Stomach (tissue), 9 donors: ENCODE measurements around the gene PKD1L1. TPM values are rescaled to one million over a fixed set of nuclear protein-coding genes. Genes with fewer than 3 reads are reported as not detected.

Source experiments
- DNase-seq, 2 donors: peaks; one replicate each; pipeline versions ENCODE4 v3.0.0 to v3.0.0-alpha.2; 2013 to 2019
- H3K27ac ChIP-seq, 5 donors: fragments of 200-600 bp in 4 of 5; sonication (generic) in 4 of 5; one replicate each; pipeline ENCODE4 v1.5.1; 2013 to 2019; ENCODE audit warnings: mild to moderate bottlenecking in 1 of 5, moderate library complexity in 1 of 5
- H3K27me3 ChIP-seq, 3 donors: fragments of 200-600 bp; sonication (generic); one replicate each; pipeline ENCODE4 v1.5.1; 2017 to 2019; ENCODE audit warnings: mixed run types in 1 of 3
- H3K36me3 ChIP-seq, 4 donors: fragments of 200-600 bp; sonication (generic); 1 replicate in 3 of 4; 2 replicates in 1 of 4; pipeline ENCODE4 v1.5.1; 2016 to 2019
- H3K4me1 ChIP-seq, 4 donors: fragments of 200-600 bp; sonication (generic); one replicate each; pipeline ENCODE4 v1.5.1; 2016 to 2019
- H3K4me3 ChIP-seq, 4 donors: fragments of 200-600 bp; sonication (generic) in 3 of 4; one replicate each; pipeline ENCODE4 v1.5.1; 2016 to 2019; ENCODE audit warnings: mild to moderate bottlenecking in 1 of 4
- H3K9me3 ChIP-seq, 4 donors: fragments of 200-600 bp; sonication (generic); one replicate each; pipeline ENCODE4 v1.5.1; 2016 to 2019
- CTCF ChIP-seq, 7 experiments: fragments of 450-650 bp in 4 of 7; fragments of 200-600 bp in 3 of 7; sonication (generic) in 3 of 7; IDR thresholded peaks; one replicate each; pipeline ENCODE4 v1.5.1; 2016 to 2019; ENCODE audit warnings: antibody characterized with exemption in 7 of 7, control low read depth in 2 of 7, mild to moderate bottlenecking in 1 of 7
- EP300 ChIP-seq: sonication (generic); formaldehyde crosslinking; IDR thresholded peaks from one replicate; pipeline ENCODE4 v1.6.1; 2017; ENCODE audit warnings: antibody characterized with exemption
- POLR2A ChIP-seq, 4 donors: fragments of 450-650 bp; IDR thresholded peaks; one replicate each; pipeline ENCODE4 v1.6.1; 2016; ENCODE audit warnings: antibody characterized with exemption in 4 of 4, control low read depth in 2 of 4, mild to moderate bottlenecking in 1 of 4, moderate library complexity in 1 of 4
- POLR2AphosphoS5 ChIP-seq, 3 donors: sonication (generic); formaldehyde crosslinking; IDR thresholded peaks; one replicate each; pipeline ENCODE4 v1.6.1; 2016; ENCODE audit warnings: antibody characterized with exemption in 3 of 3
- WGBS, 5 donors: extraction: QIAGEN DNeasy Blood & Tissue Kit in 3 of 5; methylation state at CpG; one replicate each; pipeline versions ENCODE4 v1.1.5 to v1.1.7; 2013 to 2018; 5-methylcytosine and 5-hydroxymethylcytosine counted together
- intact Hi-C: fragments of 100-400 bp; cut with DNase I; formaldehyde crosslinking; loops from one replicate; pipeline ENCODE4 v1.15.1; 2023; ENCODE audit warnings: low total_unique reads
- polyA plus RNA-seq, 3 donors: library from polyadenylated mRNA; stranded (reverse); fragments of 200-250 nt; gene quantifications; one replicate each; pipeline ENCODE4 v1.2.3, GENCODE V29; 2013
- total RNA-seq, 5 donors: library from RNA; depleted of rRNA; stranded (reverse); fragments of >200 nt; gene quantifications; one replicate each; pipeline versions ENCODE4 v1.1.0 to v1.2.3, GENCODE V29; 2014 to 2016
- donor health status: healthy with polysubstance abuse.
- donor health status: Bipolar disorder and iron deficiency.
- donor health status: healthy.

PKD1L1 gene
- total and polyA plus RNA-seq, 8 donors: under 0.01 to 1.2 (median 0.10) TPM; not detected in 2

GRCh38 chr7:47933215-47933614 lies 15.1 kb downstream of the PKD1L1 start:
- no peaks in the 10 kb centered on the region for H3K4me1 ChIP-seq
- DNase-seq: no peak
- H3K4me3 ChIP-seq: no peak overlapping the region
- TF ChIP-seq EP300 (no peak), POLR2A (IDR thresholded peaks at IDR 0.05) (no peak), CTCF (IDR thresholded peaks at IDR 0.05) (no peak), POLR2AphosphoS5 (IDR thresholded peaks at IDR 0.05) (no peak)
- intact Hi-C loops: no loop called here
- no peaks in the 10 kb centered on the region for H3K36me3 ChIP-seq
- no peaks in the 10 kb centered on the region for H3K27me3 ChIP-seq
- WGBS, 5 donors: 81 to 89% (median 83%) methylated on average over 8 of the region's 8 CpGs
- no peaks in the 10 kb centered on the region for H3K9me3 ChIP-seq
- H3K27ac ChIP-seq: no peak overlapping the region

GRCh38 chr7:47932466-47933037 lies 15.7 kb downstream of the PKD1L1 start:
- H3K4me3 ChIP-seq: no peak overlapping the region
- WGBS, 5 donors: 86 to 94% (median 90%) methylated on average over 11 of the region's 11 CpGs
- H3K27ac ChIP-seq: no peak overlapping the region
- no peaks in the 10 kb centered on the region for H3K4me1 ChIP-seq
- H3K9me3 ChIP-seq: no peaks in the 10 kb centered on the region
- H3K27me3 ChIP-seq: no peaks in the 10 kb centered on the region
- no peaks in the 10 kb centered on the region for H3K36me3 ChIP-seq
- intact Hi-C loops: no loop called here
- TF ChIP-seq POLR2A (IDR thresholded peaks at IDR 0.05) (no peak), EP300 (no peak), POLR2AphosphoS5 (IDR thresholded peaks at IDR 0.05) (no peak), CTCF (IDR thresholded peaks at IDR 0.05) (no peak)
- no peak for DNase-seq

- Histone ChIP-seq H3K9me3 (no peaks in the 10 kb centered on the region), H3K27me3 (no peaks in the 10 kb centered on the region), H3K4me1 (no peaks in the 10 kb centered on the region), H3K4me3 (no peak overlapping the region), H3K27ac (no peak overlapping the region), H3K36me3 (no peaks in the 10 kb centered on the region)
- DNase-seq: no peak
- intact Hi-C loops: no loop called here
- TF ChIP-seq CTCF (IDR thresholded peaks at IDR 0.05) (no peak), POLR2A (IDR thresholded peaks at IDR 0.05) (no peak)
- WGBS, 5 donors: 44 to 68% (median 59%) methylated on average over 6 of the region's 6 CpGs
Observed at GRCh38 chr7:47932016-47932415, 16.2 kb downstream of the PKD1L1 start.

GRCh38 chr7:47931005-47932004 lies 17.0 kb downstream of the PKD1L1 start:
- no peak overlapping the region for H3K4me3 ChIP-seq
- TF ChIP-seq POLR2AphosphoS5 (IDR thresholded peaks at IDR 0.05) (no peak), POLR2A (IDR thresholded peaks at IDR 0.05) (no peak), EP300 (no peak), CTCF (IDR thresholded peaks at IDR 0.05) (no peak)
- no peak overlapping the region for H3K27ac ChIP-seq
- no peaks in the 10 kb centered on the region for H3K4me1 ChIP-seq
- H3K27me3 ChIP-seq: no peaks in the 10 kb centered on the region
- 91 to 95% (median 94%) methylated on average over 17 to 18 of the region's 18 CpGs for WGBS, 5 donors
- intact Hi-C loops: no loop called here
- H3K9me3 ChIP-seq: no peaks in the 10 kb centered on the region
- H3K36me3 ChIP-seq: no peaks in the 10 kb centered on the region
- no peak for DNase-seq
